ENCODE data around the gene GALNTL6. TPM values are rescaled to one million over a fixed set of nuclear protein-coding genes. Genes with fewer than 3 reads are reported as not detected.

GALNTL6 gene
- total and polyA plus RNA-seq, 7 donors = 0.14 to 2.5 (median 0.42) TPM; not detected in 1

- no peak for DNase-seq
- Histone ChIP-seq H3K27me3 (no peaks in the 10 kb centered on the region), H3K27ac (no peak overlapping the region), H3K4me1 (peaks cover 0 to 7% (median 2%) of the 10 kb centered on the region in 4 donors), H3K36me3 (no peaks in the 10 kb centered on the region), H3K4me3 (no peak overlapping the region), H3K9me3 (peaks cover 0 to 4% (median 0%) of the 10 kb centered on the region in 4 donors)
- intact Hi-C loops (cut with DNase I) = no loop called here
- WGBS, 2 donors = 41 to 69% methylated on average over 5 of the region's 5 CpGs
- TF ChIP-seq EP300 (IDR thresholded peaks at IDR 0.05) = no peak
- TF ChIP-seq POLR2AphosphoS5 (IDR thresholded peaks at IDR 0.05) = no peak
- TF ChIP-seq CTCF (IDR thresholded peaks at IDR 0.05) = no peak
- TF ChIP-seq POLR2A (IDR thresholded peaks at IDR 0.05) = no peak
Observed at GRCh38 chr4:172992648-172993378, 1179.6 kb downstream of the GALNTL6 start.

- TF ChIP-seq POLR2A (IDR thresholded peaks at IDR 0.05) (no peak), EP300 (IDR thresholded peaks at IDR 0.05) (no peak), CTCF (IDR thresholded peaks at IDR 0.05) (no peak), POLR2AphosphoS5 (IDR thresholded peaks at IDR 0.05) (no peak)
- no peaks in the 10 kb centered on the region for H3K9me3 ChIP-seq
- intact Hi-C loops (cut with DNase I) = no loop called here
- WGBS, 2 donors = 87 to 88% methylated on average over 4 of the region's 4 CpGs
- peaks cover 0 to 22% (median 4%) of the 10 kb centered on the region in 4 donors for H3K4me1 ChIP-seq
- H3K4me3 ChIP-seq = no peak overlapping the region
- no peak overlapping the region for H3K27ac ChIP-seq
- no peaks in the 10 kb centered on the region for H3K36me3 ChIP-seq
- H3K27me3 ChIP-seq = no peaks in the 10 kb centered on the region
- no peak for DNase-seq
Observed at GRCh38 chr4:172995161-172995560, 1182.0 kb downstream of the GALNTL6 start.

- Histone ChIP-seq H3K9me3 (no peaks in the 10 kb centered on the region), H3K4me3 (no peak overlapping the region), H3K4me1 (peaks cover 0 to 22% (median 4%) of the 10 kb centered on the region in 4 donors), H3K36me3 (no peaks in the 10 kb centered on the region), H3K27ac (no peak overlapping the region), H3K27me3 (no peaks in the 10 kb centered on the region)
- WGBS, 2 donors = 69 to 84% methylated on average over 1 of the region's 1 CpG
- intact Hi-C loops (cut with DNase I) = no loop called here
- no peak for DNase-seq
- no peak for TF ChIP-seq CTCF (IDR thresholded peaks at IDR 0.05)
Observed at GRCh38 chr4:172995704-172996103, 1182.5 kb downstream of the GALNTL6 start.

- no peaks in the 10 kb centered on the region for H3K27me3 ChIP-seq
- no peaks in the 10 kb centered on the region for H3K9me3 ChIP-seq
- H3K4me3 ChIP-seq = no peak overlapping the region
- peaks cover 0 to 22% (median 4%) of the 10 kb centered on the region in 4 donors for H3K4me1 ChIP-seq
- no peak for DNase-seq
- H3K27ac ChIP-seq = no peak overlapping the region
- no peaks in the 10 kb centered on the region for H3K36me3 ChIP-seq
- no peak for TF ChIP-seq POLR2AphosphoS5 (IDR thresholded peaks at IDR 0.05)
- no peak for TF ChIP-seq CTCF (IDR thresholded peaks at IDR 0.05)
- TF ChIP-seq POLR2A (IDR thresholded peaks at IDR 0.05) = no peak
- no peak for TF ChIP-seq EP300 (IDR thresholded peaks at IDR 0.05)
- intact Hi-C loops (cut with DNase I) = no loop called here
- WGBS, 2 donors = 88 to 91% methylated on average over 4 of the region's 4 CpGs
Observed at GRCh38 chr4:172996571-172997216, 1183.5 kb downstream of the GALNTL6 start.
